GM19455 (cell line): ENCODE data around the gene SDHD.
A peak's percentile ranks its signal among the peaks of the same experiment; 100 is the strongest.
"Not testable (repeated sequence)": the region's sequence is repeated elsewhere in the genome, so short reads cannot be mapped to it uniquely, and the experiment has no call there.

Experiments used
- ATAC-seq: cut with Tn5 transposase; IDR thresholded peaks from one replicate; pipeline ENCODE4 v1.9.1; 2021; ENCODE audit not compliant: unreplicated experiment

Gene SDHD

GRCh38 chr11:112086422-112087191, at the start of gene SDHD, which contains the start of gene TIMM8B:
SDHD (plus strand) TSS chr11:112086873; CDS start chr11:112086908, 35 bp downstream.
TIMM8B (minus strand) TSS chr11:112086756; CDS start chr11:112086723, 33 bp downstream.
- ATAC-seq, result peak; percentile 91

DNA sequence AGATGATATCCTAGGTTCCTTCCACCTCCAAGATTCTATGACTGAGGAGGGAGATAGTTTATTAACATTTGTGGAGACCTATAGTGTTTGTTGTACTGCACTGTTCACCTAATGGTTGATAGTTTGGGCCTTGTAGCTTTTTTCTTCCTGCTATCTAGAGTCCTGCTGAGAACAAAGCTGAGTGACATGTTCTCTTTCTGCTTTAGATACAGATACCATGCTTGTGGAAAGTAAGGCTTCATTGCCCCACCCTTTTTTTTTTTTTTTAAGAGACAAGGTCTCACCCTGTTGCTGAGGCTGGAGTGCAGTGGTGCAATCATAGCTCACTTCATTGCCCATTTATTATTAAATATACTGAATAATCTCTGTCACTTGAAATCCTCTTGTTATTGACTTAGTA, 49.1 kb upstream of the SDHD start:
- ATAC-seq, result no peak

GRCh38 chr11:112042161-112042960, 44.3 kb upstream of the SDHD start:
- no peak for ATAC-seq

GRCh38 chr11:112042961-112043304, 43.7 kb upstream of the SDHD start:
- no peak for ATAC-seq

DNA sequence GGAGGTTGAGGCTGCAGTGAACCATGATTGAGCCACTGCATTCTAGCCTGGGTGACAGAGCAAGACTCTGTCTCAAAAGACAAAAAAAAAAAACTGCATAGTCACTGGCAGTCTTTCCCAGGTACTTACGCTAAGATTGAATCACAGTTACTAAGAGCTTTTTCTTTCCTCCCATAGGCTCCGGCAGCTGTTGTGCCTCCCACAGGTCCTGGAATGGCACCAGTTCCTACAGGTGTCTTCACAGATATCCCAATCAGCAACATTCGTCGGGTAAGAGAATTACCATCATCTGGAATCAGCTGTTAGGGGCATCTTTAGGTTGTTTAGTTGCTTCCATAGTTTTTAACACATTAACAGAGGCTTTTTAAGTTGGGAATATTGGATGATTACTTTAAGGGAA, 41.7 kb upstream of the SDHD start:
- no peak for ATAC-seq

DNA sequence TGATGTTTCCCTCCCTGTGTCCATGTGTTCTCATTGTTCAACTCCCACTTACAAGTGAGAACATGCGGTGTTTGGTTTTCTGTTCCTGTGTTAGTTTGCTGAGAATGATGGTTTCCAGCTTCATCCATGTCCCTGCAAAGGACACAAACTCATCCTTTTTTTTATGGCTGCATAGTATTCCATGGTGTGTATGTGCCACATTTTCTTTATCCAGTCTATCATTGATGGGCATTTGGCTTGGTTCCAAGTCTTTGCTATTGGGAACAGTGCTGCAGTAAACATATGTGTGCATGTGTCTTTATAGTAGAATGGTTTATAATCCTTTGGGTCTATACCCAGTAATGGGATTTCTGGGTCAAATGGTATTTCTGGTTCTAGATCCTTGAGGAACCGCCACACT, 40.0 kb upstream of the SDHD start:
- not testable (repeated sequence) for ATAC-seq

GRCh38 chr11:112048256-112048655, 38.4 kb upstream of the SDHD start:
- ATAC-seq, result not testable (repeated sequence)

GRCh38 chr11:112049777-112050176, 36.9 kb upstream of the SDHD start:
- ATAC-seq, result no peak

- peak; percentile 90 for ATAC-seq
Observed at GRCh38 chr11:112050721-112051120, 36.0 kb upstream of the SDHD start.

GRCh38 chr11:112051768-112052167, 34.9 kb upstream of the SDHD start:
- no peak for ATAC-seq

GRCh38 chr11:112057170-112057569, 29.5 kb upstream of the SDHD start:
- no peak for ATAC-seq

DNA sequence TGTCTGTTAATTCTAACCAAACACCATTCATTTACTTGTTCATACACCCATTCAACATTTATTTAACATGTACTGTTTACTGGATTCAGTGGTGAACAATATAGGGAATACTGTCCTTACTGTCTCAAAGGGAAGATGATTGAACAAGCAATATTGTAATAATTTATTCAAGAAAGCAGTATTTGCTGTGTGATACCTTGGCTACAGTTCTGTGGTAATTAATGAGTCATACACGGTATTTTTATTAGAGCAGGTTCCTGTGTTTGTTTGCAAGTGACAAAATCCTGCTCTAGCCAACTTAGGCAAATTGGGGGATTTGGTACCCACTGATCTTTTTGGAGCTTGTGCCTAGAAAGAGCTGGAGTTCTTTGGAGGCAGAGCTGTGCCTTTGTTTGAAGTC, 28.6 kb upstream of the SDHD start:
- ATAC-seq, result no peak

DNA sequence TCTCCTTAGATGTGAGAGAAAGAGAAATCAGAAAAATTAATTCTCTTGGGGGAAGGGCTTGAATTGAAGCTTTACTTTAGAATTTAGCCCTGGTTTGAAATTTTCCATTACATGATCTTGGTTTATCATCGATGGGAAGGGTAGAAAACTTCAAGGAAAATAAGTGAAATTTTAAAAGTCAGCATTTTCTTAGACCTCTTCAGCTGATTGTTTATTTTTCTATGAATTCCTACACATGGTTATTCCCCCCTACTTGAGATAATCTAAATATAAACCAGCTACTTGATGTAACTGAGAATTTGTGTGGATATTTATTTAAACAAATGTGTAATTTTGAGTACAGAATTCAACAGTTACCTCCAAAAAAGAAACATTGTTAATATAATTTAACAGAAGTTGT, 23.8 kb upstream of the SDHD start:
- ATAC-seq, result no peak

DNA sequence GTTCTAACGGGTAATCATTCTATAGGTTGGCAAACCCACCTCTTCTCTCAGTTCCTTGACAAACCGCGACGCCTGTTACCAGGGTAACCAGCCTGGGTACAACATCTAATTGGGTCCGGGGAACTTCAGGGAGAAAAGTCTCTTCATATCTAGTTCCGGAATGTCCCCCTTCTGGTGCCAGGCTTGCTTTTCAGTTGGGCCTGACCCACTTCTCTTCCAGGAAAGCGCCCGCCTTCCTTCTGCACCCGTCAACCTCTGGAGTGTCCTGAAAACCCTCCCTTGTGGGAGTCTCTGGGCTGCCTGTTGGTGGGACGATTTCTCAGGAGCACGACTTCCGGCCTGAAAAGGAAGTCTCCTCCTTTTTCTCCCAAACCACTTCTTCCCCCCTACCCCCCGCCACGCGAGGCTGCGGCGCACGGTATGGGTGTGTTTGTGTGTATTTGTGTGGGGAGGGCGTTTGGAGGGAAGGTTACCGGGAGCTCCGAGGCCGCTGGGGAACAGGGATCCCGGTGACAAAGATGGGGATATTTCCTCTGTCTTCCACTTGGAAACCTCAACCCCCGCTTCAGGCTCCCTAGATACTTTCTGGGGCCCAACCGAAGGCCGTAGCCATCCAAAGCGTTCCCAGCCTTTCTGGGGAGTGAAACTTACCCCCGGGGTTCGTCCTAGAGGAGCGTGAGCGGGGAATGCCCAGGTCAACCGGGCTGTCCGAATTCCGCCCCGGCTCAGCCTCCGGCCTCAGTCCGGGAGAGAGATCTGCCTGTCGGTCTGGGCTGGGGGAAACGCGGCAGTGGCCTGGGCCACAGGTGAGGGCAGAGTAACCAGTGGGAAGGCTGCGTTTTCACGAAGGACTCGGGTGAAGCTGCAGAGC, 12.5 kb upstream of the SDHD start, which contains the start of the genes NKAPD1 and PIH1D2:
TSS of gene NKAPD1 (plus strand) at position 359 of the 871 bp plus-strand sequence. CDS start 1,276 bp downstream, outside the sequence.
TSS of gene PIH1D2 (minus strand) at position 77 of the 871 bp plus-strand sequence. CDS start 843 bp downstream, outside the sequence.
- peak; percentile 87 for ATAC-seq

- ATAC-seq, result no peak
Observed at GRCh38 chr11:112082729-112083128, 3.9 kb upstream of the SDHD start.

DNA sequence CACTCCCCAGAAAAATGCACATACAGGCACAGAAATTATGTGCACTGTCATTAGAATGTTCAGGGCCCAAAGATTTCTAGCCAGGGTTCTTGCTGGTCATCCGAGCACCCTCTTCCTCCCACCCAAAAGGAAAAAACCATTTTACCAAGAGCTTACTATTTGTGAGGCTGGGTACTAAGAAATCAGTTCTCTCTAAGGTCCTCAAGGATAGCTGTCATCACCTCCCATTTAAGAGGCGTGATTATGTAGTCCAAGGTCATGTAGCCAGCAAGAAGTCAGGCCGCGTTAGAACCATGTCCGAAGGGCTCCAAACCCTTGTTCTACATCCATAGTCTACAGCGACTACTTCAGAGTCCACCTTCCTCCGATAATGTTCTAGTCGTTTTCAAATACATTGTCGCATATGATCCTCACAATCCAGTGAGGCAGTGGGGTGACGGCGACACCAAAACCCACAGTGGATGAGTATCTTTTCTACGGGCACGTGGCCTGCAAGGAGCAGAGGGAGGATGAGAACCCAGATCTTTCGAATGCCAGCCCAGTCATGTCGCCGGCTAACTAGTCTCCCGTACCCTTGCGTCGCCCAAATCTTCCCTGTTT, 751 bp upstream of the SDHD start:
- ATAC-seq, result peak; percentile 42

DNA sequence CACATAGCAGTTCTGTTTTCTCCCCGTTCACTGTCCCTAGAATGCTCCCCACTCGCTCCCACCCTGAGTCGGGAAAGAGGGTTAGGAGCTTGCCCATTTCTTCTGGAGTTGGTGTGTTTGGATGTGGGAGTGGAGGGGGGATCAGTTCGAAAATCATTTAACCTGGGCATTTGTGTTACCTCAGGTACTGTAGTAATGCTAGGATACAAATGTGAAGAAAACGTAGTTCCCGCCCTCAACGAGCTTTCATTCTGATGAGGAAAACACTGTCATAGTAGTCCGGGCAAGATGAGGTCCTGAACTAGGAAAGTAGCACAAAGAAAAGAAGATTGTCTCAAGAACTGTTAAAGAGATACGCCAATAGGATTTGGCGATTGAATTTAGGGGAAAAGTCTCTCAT, 539 bp downstream of the SDHD start:
- no peak for ATAC-seq

- ATAC-seq, result not testable (repeated sequence)
Observed at GRCh38 chr11:112095302-112095701, 8.6 kb downstream of the SDHD start.

GRCh38 chr11:112096194-112096593, 9.5 kb downstream of the SDHD start:
- no peak for ATAC-seq

DNA sequence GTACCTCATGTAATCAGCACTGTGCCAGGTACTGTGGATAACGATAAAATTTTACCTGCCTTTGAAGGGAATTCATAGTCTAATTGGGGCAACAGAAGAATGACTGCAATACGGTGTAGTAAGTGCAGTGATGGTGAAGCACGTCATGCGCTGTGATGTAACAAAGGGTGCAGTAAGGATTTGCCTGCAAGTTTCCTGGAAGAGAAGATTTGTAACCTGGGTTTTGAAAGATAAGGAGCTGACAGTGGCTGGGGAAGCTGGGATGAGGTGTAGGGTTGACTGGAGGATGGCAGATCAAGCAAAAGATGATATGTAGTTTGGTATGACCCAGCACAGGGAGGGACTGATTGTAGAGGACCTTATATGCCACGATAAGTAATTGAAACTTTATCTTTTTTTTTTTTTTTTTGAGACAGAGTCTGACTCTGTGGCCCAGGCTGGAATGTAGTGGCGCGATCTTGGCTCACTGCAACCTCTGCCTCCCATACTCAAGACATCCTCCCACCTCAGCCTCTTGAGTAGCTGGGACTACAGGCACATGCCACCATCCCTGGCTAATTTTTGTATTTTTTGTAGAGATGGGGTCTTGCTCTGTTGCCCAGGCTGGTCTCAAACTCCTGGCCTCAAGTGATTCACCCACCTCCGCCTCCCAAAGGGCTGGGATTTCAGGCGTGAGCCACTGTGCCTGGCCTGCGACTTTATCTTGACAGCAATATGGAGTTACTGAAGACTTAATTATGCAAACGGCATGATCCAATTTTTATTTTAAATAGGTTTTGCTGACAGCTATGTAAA, 11.3 kb downstream of the SDHD start:
- ATAC-seq, result no peak
